Measurements from ENCODE around the gene C15orf39.
"Not testable (repeated sequence)": the region's sequence is repeated elsewhere in the genome, so short reads cannot be mapped to it uniquely, and the experiment has no call there.

C15orf39 gene

GRCh38 chr15:75232826-75233503 lies 31.3 kb downstream of the C15orf39 start:
- no peak for DNase-seq

DNA sequence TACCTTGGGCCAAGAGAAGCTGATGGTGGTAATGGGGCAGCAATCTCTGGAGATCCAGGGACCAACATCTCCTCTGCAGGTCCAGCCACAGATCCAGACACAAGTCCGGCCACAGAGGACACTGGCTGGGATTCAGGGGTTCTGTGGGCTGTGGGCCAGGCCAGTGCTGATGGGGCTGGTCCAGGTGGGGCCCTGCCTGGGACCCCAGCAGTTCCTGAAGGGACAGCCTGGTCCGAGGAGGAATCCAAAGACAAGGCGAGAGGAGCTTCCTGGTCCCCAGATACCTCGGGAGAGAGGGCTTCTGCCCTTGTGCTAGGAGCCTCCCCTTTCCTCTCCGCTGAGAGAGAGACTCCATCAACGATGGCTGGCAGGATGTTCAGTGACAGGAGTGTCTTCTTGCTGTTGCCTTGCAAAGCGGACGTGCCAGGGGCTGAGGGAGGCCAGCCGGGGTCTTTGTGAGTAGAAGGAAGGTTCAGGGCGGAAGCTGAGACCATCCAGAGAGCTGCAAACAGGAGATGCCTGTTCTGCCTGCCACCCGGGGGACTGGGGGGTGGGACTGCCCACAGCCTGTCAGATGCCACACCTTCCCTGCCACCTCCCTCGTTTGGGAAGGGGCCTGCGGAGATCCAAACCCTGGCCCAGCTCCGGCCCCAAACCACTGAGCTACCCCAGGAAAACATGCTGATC lies 32.0 kb downstream of the C15orf39 start:
- DNase-seq = no peak

- no peak for DNase-seq
Observed at GRCh38 chr15:75234191-75234810, 32.6 kb downstream of the C15orf39 start.

DNA sequence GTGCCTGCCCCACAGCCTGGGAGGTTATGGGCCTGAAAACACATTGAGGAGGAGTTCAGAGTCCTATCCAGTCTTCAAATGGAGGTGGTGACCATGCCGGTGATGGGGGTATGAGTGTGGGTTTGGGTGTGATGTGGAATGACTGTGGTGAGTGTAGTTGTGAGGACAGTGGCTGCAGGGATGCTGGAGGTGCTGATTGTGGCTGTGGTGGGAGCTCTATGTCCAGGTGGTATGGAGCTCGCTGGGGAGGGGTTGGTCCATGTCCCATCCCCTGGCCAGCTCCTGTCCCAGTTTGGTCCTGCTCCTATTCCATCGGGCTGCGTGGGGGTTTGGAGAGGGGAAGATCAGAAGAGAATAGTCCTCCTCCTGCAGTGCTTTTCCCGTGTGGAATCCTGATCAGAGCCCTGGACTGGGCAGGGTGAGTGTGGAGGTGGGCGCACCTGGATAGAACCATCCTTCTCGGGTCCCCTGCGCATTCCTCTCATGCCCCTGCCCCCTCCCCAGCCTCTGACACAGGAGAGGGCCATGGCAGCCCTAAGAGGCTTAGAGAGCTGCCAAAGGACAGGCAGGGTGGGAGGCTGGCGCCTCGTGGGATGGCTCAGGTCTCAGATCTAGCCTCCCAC lies 33.5 kb downstream of the C15orf39 start:
- DNase-seq = no peak

DNA sequence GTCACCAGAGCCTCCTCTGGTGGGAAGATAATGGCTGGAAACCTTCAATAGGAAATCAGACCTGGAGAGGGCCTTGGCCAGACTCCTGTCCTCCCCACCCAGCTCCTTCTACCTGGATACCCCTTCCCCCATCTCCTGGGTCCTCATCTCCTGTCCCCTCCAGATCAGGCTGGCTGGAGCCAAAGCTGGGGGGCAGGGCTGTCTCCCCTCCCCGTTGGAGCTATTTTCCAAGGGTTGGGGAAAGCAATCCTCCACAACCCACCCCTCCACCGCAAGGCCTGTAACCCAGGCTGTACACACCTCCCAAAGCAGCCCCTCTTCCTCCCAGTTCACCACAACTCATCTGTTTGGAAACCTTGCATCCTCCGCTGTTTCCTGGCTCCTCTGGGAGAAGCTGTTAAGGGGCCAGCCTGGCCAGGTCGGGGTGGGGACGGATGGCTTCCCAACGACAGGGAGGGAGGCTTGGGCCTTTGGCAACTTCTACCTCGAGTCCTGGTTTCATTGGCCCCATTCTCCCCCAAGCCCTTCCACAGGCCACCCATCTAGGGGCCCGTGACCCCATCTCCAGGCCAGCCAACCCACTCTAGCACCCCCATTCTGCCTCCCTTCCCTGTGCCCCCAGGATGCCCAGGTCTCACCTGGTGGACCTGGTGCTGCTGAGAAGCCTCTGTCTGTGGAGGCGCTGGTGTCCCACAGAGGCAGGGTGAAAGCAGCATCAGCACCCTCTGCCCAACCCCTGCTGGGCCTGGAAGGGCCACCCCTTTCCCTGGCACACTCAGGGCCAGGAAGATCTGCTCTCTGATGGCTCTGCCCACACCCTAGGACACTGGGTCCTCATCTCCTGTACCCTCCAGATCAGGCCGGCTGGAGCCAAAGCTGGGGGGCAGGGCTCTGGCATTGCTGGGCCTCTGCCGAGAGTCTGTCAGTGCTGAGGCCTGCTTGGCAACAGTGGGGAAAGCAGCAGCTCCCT lies 34.4 kb downstream of the C15orf39 start:
- no peak for DNase-seq

- DNase-seq = no peak
Observed at GRCh38 chr15:75237316-75237982, 35.8 kb downstream of the C15orf39 start.

- DNase-seq = no peak
Observed at GRCh38 chr15:75238150-75238549, 36.5 kb downstream of the C15orf39 start.

GRCh38 chr15:75245741-75246140 lies 44.1 kb downstream of the C15orf39 start:
- not testable (repeated sequence) for DNase-seq

DNA sequence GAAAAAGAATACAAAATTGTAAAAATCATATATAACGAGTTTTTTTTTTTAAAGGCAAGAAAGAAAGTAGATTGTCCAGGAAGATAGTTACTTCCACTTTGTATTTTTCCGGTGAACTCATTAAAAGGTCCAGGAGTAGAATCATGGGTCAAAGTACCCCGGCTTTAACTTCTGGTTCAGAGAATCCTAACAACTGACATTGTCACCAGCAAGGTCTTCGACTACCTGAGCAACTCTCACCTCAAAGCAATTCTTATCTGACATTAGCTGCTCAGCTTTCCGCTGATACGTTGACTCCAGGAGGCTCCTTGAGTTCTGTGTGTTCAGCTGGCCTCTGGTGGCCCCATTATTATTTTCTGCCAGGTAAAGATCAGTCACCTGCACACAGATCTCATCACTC lies 47.3 kb downstream of the C15orf39 start:
- not testable (repeated sequence) for DNase-seq

DNA sequence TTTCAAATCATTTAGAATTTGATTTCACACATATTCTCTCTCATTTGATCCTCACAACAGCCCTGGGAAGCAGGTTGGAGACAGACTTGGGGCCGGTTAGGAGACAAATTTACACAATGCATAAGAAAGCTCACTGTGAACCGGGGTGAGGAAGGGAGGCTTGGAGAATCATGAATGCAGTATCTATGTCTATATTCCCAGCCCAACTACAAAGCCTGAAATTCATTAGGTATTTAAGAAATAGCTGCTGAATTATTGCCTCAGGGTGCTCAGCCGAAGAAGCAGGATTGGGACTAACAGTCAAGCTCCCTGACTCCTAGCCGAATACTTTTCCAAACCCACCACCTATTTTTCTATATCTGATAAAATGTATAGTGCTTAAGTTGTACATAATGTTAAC lies 48.0 kb downstream of the C15orf39 start:
- no peak for DNase-seq

DNA sequence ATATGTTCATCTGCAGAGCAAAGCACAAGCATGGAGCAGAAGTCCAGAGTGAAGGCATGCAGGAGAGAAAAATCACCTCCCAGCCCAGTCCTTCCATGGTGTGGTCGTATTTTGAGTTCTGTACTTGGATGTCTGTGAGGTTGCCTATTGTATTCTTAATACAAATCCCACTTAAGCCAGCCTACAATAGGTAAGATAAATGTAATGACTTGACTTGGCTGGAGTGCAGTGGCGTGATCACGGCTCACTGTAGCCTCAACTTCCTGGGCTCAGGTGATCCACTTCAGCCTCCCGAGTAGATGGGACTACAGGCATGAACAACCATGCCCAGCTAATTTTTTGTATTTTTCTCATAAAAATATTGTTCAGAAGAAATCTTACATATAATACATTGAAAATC lies 49.7 kb downstream of the C15orf39 start:
- not testable (repeated sequence) for DNase-seq

- not testable (repeated sequence) for DNase-seq
Observed at GRCh38 chr15:75252285-75252684, 50.6 kb downstream of the C15orf39 start.

- not testable (repeated sequence) for DNase-seq
Observed at GRCh38 chr15:75258034-75258433, 56.4 kb downstream of the C15orf39 start, which contains the start of gene GOLGA6C. GOLGA6C (plus strand) TSS chr15:75258334; CDS start chr15:75258599, 265 bp downstream.

GRCh38 chr15:75258620-75259343 lies 57.1 kb downstream of the C15orf39 start:
- not testable (repeated sequence) for DNase-seq

- DNase-seq = not testable (repeated sequence)
Observed at GRCh38 chr15:75259873-75260272, 58.2 kb downstream of the C15orf39 start.
